Endothelial cell of umbilical vein (primary cell): Measurements from ENCODE around the gene NKX3-2. TPM values are rescaled to one million over a fixed set of nuclear protein-coding genes. Genes with fewer than 3 reads are reported as not detected.

Experiments used
- BruUV-seq: library from RNA; stranded (reverse); fragments of 400-500 nt; replicated peaks from 2 replicates; lab custom pipeline; 2021; lab: Mats Ljungman, UMichigan
- CTCF ChIA-PET: fragments of 300-600, 350-600 bp; sonication (Branson Sonifier 250); formaldehyde crosslinking; loops from one replicate; lab custom pipeline; 2021; ENCODE audit warnings: antibody characterized with exemption, inconsistent platforms; lab: Charles Lee
- POLR2A ChIA-PET: fragments of 300-600, 350-600 bp; sonication (Branson Sonifier 250); formaldehyde crosslinking; loops from one replicate; lab custom pipeline; 2021; ENCODE audit warnings: antibody characterized with exemption, inconsistent platforms; lab: Charles Lee
- DNase-seq: peaks from one replicate; pipeline ENCODE4 v3.0.0-alpha.2; 2011; ENCODE audit warnings: low read depth, low spot score
- FAIRE-seq: peaks from 2 replicates; lab custom pipeline; 2011; peaks lifted over from hg19 to GRCh38; lab: Jason Lieb, UNC
- H2AFZ ChIP-seq: 2 replicates; pipeline ENCODE4 v1.6.0; 2012; ENCODE audit warnings: low read depth, low read length, control low read depth, inconsistent platforms
- H3K27ac ChIP-seq: 2 replicates; pipeline ENCODE4 v1.5.1; 2011; ENCODE audit warnings: low read depth, mild to moderate bottlenecking, control low read depth, low read length, moderate library complexity; ENCODE audit not compliant: insufficient read depth
- H3K27me3 ChIP-seq, 2 experiments: 2 replicates each; pipeline versions ENCODE4 v1.6.0 to v1.6.1; 2011; ENCODE audit warnings: low read length in 2 of 2, mixed read lengths in 1 of 2; ENCODE audit not compliant: control insufficient read depth in 2 of 2, insufficient read depth in 2 of 2
- H3K36me3 ChIP-seq, 2 experiments: 2 replicates in 1 of 2; 3 replicates in 1 of 2; pipeline ENCODE4 v1.5.1; 2011; ENCODE audit warnings: low read length in 2 of 2, mild to moderate bottlenecking in 1 of 2, moderate library complexity in 1 of 2; ENCODE audit not compliant: control insufficient read depth in 2 of 2, insufficient read depth in 2 of 2; ENCODE audit errors: extremely low read depth in 1 of 2
- H3K4me1 ChIP-seq: 3 replicates; pipeline ENCODE4 v1.5.1; 2011; ENCODE audit warnings: mild to moderate bottlenecking, low read length; ENCODE audit not compliant: control insufficient read depth, insufficient read depth; ENCODE audit errors: extremely low read depth
- H3K4me2 ChIP-seq: 2 replicates; pipeline ENCODE4 v1.6.1; 2011; ENCODE audit warnings: low read length, control low read depth, mixed read lengths; ENCODE audit not compliant: insufficient read depth
- H3K4me3 ChIP-seq, 3 experiments: fragments of 200-600 bp in 1 of 3; sonication (generic), shearing (Covaris generic) in 1 of 3; replicated peaks in 1 of 3; 2 replicates each; pipeline ENCODE4 v1.5.1; 2011 to 2016; ENCODE audit warnings: control low read depth in 3 of 3, low read length in 3 of 3, mild to moderate bottlenecking in 2 of 3, inconsistent platforms in 1 of 3, low read depth in 1 of 3, moderate library complexity in 1 of 3; ENCODE audit not compliant: insufficient read depth in 1 of 3
- H3K79me2 ChIP-seq: 2 replicates; pipeline ENCODE4 v1.6.0; 2012; ENCODE audit warnings: low read length, inconsistent platforms; ENCODE audit not compliant: control insufficient read depth, insufficient read depth
- H3K9ac ChIP-seq: replicated peaks from 2 replicates; pipeline ENCODE3; 2011; ENCODE audit warnings: low read length, control low read depth; ENCODE audit not compliant: insufficient read depth; ENCODE audit errors: extremely low read depth
- H3K9me1 ChIP-seq: replicated peaks from 3 replicates; pipeline ENCODE4 v1.6.0; 2011; ENCODE audit warnings: mild to moderate bottlenecking, low read length; ENCODE audit not compliant: control insufficient read depth, insufficient read depth; ENCODE audit errors: extremely low read depth
- H3K9me3 ChIP-seq: replicated peaks from 2 replicates; pipeline ENCODE4 v1.5.1; 2012; ENCODE audit warnings: low read length, inconsistent platforms; ENCODE audit not compliant: control insufficient read depth, insufficient read depth
- H4K20me1 ChIP-seq: replicated peaks from 2 replicates; pipeline ENCODE3; 2011; ENCODE audit warnings: mild to moderate bottlenecking, low read length; ENCODE audit not compliant: control insufficient read depth, insufficient read depth; ENCODE audit errors: extremely low read depth
- CTCF ChIP-seq, 2 donors: IDR thresholded peaks; 1 replicate in 1 of 2; 2 replicates in 1 of 2; pipeline ENCODE4 v1.5.1; 2011; ENCODE audit warnings: low read length in 2 of 2, mild to moderate bottlenecking in 2 of 2, moderate library complexity in 2 of 2, control low read depth in 1 of 2, inconsistent platforms in 1 of 2, low read depth in 1 of 2; ENCODE audit not compliant: insufficient read depth in 1 of 2; ENCODE audit errors: extremely low read depth in 1 of 2
- EZH2 ChIP-seq: IDR thresholded peaks from 2 replicates; pipeline ENCODE4 v1.6.1; 2012; ENCODE audit warnings: borderline replicate concordance, low read depth, mild to moderate bottlenecking, moderate library complexity, low read length, inconsistent platforms; ENCODE audit not compliant: severe bottlenecking
- FOS ChIP-seq: IDR thresholded peaks from 2 replicates; pipeline ENCODE4 v1.6.1; 2011; ENCODE audit warnings: mild to moderate bottlenecking, low read length, moderate library complexity, borderline replicate concordance; ENCODE audit not compliant: insufficient read depth
- GATA2 ChIP-seq: IDR thresholded peaks from 2 replicates; pipeline ENCODE4 v1.7.0; 2011; ENCODE audit warnings: low read depth, mild to moderate bottlenecking, moderate library complexity, mixed read lengths, low read length; ENCODE audit not compliant: insufficient read length, insufficient read depth
- JUN ChIP-seq: IDR thresholded peaks from 2 replicates; pipeline ENCODE4 v1.6.1; 2011; ENCODE audit warnings: borderline replicate concordance, low read depth; ENCODE audit not compliant: insufficient read length, insufficient read depth
- MAX ChIP-seq: IDR thresholded peaks from 2 replicates; pipeline ENCODE4 v1.6.1; 2011; ENCODE audit not compliant: insufficient read depth, insufficient read length
- MYC ChIP-seq: IDR thresholded peaks from one replicate; pipeline ENCODE4 v1.6.1; 2011; ENCODE audit warnings: mild to moderate bottlenecking, low read depth, low read length
- POLR2AphosphoS5 ChIP-seq: IDR thresholded peaks from 2 replicates; pipeline ENCODE4 v1.6.1; 2012; ENCODE audit warnings: low read depth, mild to moderate bottlenecking, control low read depth, low read length, moderate library complexity; ENCODE audit not compliant: insufficient read depth
- dilution Hi-C: fragments of 300-500 bp; cut with MboI; formaldehyde crosslinking; loops from one replicate; pipeline ENCODE4 v1.15.0; 2019; ENCODE audit warnings: low sequenced_read_pairs; ENCODE audit not compliant: extremely low pct_ligation_motif_present
- intact Hi-C: fragments of 100-400 bp; cut with micrococcal nuclease; formaldehyde crosslinking; loops from one replicate; pipeline ENCODE4 v1.10.0; 2022
- polyA plus RNA-seq, 4 experiments: library from polyadenylated mRNA; depleted of rRNA in 3 of 4; stranded (reverse) in 3 of 4; unstranded in 1 of 4; fragments of >200 nt; gene quantifications; 2 replicates each; pipeline versions ENCODE4 v1.2.1 to v1.2.3, GENCODE V29; 2011 to 2012; ENCODE audit warnings: missing spikeins in 1 of 4
- total RNA-seq: library from RNA; stranded (reverse); gene quantifications from 2 replicates; pipeline ENCODE4 v1.2.3, GENCODE V29; 2021

Gene NKX3-2
- total and polyA plus RNA-seq, 2 donors (not counting 3 experiments of a cell fraction or from before 2014, with no cell fraction given), result not detected

GRCh38 chr4:13539619-13540445 is 4.5 kb downstream of the NKX3-2 start:
- Histone ChIP-seq H3K27me3 (peaks cover 90 to 95% of the 10 kb centered on the region in 2 experiments), H3K27ac (no peak overlapping the region), H3K9me1 (no peaks in the 10 kb centered on the region), H3K9ac (no peak overlapping the region), H4K20me1 (no peaks in the 10 kb centered on the region), H3K36me3 (no peaks in the 10 kb centered on the region), H3K4me1 (no peaks in the 10 kb centered on the region), H3K9me3 (no peaks in the 10 kb centered on the region), H3K4me2 (no peak overlapping the region), H2AFZ (no peak overlapping the region), H3K79me2 (no peaks in the 10 kb centered on the region), H3K4me3 (no peak overlapping the region)
- DNase-seq (no peak), FAIRE-seq (no peak)
- CTCF ChIA-PET, result interaction anchor here (1.5 kb wide), 1 partner anchor 9 kb away, joined by 4 read pairs; no protein-coding TSS in a partner anchor
- no peak for TF ChIP-seq MAX
- peak; percentile 90 for TF ChIP-seq EZH2
- POLR2A ChIA-PET, result no interaction called here
- intact Hi-C loops (no loop called here), dilution Hi-C loops (no loop called here)
- no TSS peak for BruUV-seq

GRCh38 chr4:13539047-13539618 is 5.2 kb downstream of the NKX3-2 start:
- H3K9me3 ChIP-seq, result no peaks in the 10 kb centered on the region
- H4K20me1 ChIP-seq, result no peaks in the 10 kb centered on the region
- TF ChIP-seq MAX (no peak), FOS (no peak), EZH2 (no peak), GATA2 (no peak), MYC (no peak), CTCF (IDR thresholded peaks at IDR 0.05; ENCODE audit: extremely low read depth in 1 of 2, insufficient read depth in 1 of 2, low read depth in 1 of 2, low read length in 2 of 2) (no peak), POLR2AphosphoS5 (no peak), JUN (no peak)
- H3K79me2 ChIP-seq, result no peaks in the 10 kb centered on the region
- no TSS peak for BruUV-seq
- H2AFZ ChIP-seq, result no peak overlapping the region
- H3K4me2 ChIP-seq, result no peak overlapping the region
- H3K36me3 ChIP-seq, result no peaks in the 10 kb centered on the region
- H3K4me1 ChIP-seq, result no peaks in the 10 kb centered on the region
- no peak overlapping the region for H3K9ac ChIP-seq
- DNase-seq (no peak), FAIRE-seq (no peak)
- no peak overlapping the region for H3K27ac ChIP-seq
- CTCF ChIA-PET, result interaction anchor here (1.5 kb wide), 1 partner anchor 9 kb away, joined by 4 read pairs; no protein-coding TSS in a partner anchor
- POLR2A ChIA-PET, result no interaction called here
- H3K9me1 ChIP-seq, result no peaks in the 10 kb centered on the region
- intact Hi-C loops (no loop called here), dilution Hi-C loops (no loop called here)
- H3K4me3 ChIP-seq, result no peak overlapping the region
- peaks cover 97 to 100% of the 10 kb centered on the region in 2 experiments for H3K27me3 ChIP-seq
